OCI-LY3 (cell line): Measurements from ENCODE around the gene SCP2.

Source experiments
- H2AFZ ChIP-seq: fragments of 200-600, 300-600 bp; shearing (Covaris generic); 2 replicates; pipeline ENCODE4 v1.6.0; 2014; ENCODE audit warnings: antibody characterized with exemption, low read depth, low read length
- H3K27ac ChIP-seq: fragments of 200-600, 300-600 bp; sonication (generic); 2 replicates; pipeline ENCODE4 v1.5.1; 2014; ENCODE audit warnings: mild to moderate bottlenecking, low read length, moderate library complexity, mixed read lengths
- H3K27me3 ChIP-seq: fragments of 200-600, 300-600 bp; sonication (generic); 2 replicates; pipeline ENCODE4 v1.6.1; 2014; ENCODE audit warnings: low read depth, low read length, mixed read lengths
- H3K36me3 ChIP-seq: fragments of 200-600, 300-600 bp; sonication (generic); replicated peaks from 2 replicates; pipeline ENCODE3; 2014; ENCODE audit warnings: low read depth, low read length, mixed read lengths
- H3K4me1 ChIP-seq: fragments of 300-600, 200-600 bp; sonication (generic); 2 replicates; pipeline ENCODE4 v1.6.1; 2014; ENCODE audit warnings: low read length, mixed read lengths
- H3K4me2 ChIP-seq: fragments of 200-600, 300-600 bp; sonication (generic); 2 replicates; pipeline ENCODE4 v1.6.1; 2014; ENCODE audit warnings: low read length, mixed read lengths
- H3K4me3 ChIP-seq: fragments of 300-600, 200-600 bp; sonication (generic); 2 replicates; pipeline ENCODE4 v1.5.1; 2014; ENCODE audit warnings: antibody characterized with exemption, mild to moderate bottlenecking, low read length, moderate library complexity
- H3K79me2 ChIP-seq: fragments of 300-600, 200-600 bp; shearing (Covaris generic); 2 replicates; pipeline ENCODE4 v1.6.1; 2014; ENCODE audit warnings: mild to moderate bottlenecking, low read length, mixed read lengths
- H3K9ac ChIP-seq: fragments of 300-600, 200-600 bp; shearing (Covaris generic); 2 replicates; pipeline ENCODE4 v1.6.0; 2014; ENCODE audit warnings: mild to moderate bottlenecking, low read length, moderate library complexity
- H3K9me3 ChIP-seq: fragments of 200-600, 300-600 bp; shearing (Covaris generic); 2 replicates; pipeline ENCODE4 v1.6.1; 2014; ENCODE audit warnings: low read length, mixed read lengths; ENCODE audit not compliant: insufficient read depth
- H4K20me1 ChIP-seq: fragments of 200-600, 300-600 bp; sonication (generic); 2 replicates; pipeline ENCODE4 v1.6.1; 2016; ENCODE audit warnings: low read length, mixed read lengths; ENCODE audit not compliant: insufficient read depth
- EZH2phosphoT487 ChIP-seq: fragments of 200-600 bp; shearing (Covaris generic); IDR thresholded peaks from 2 replicates; pipeline ENCODE4 v1.6.1; 2018; ENCODE audit warnings: antibody characterized with exemption, mixed run types, low read depth
- TF ChIP-seq, protein P1 (sequence below): fragments of 200-600, 300-600 bp; sonication (generic); IDR thresholded peaks from 2 replicates; pipeline ENCODE4 v1.5.1; 2014; ENCODE audit warnings: antibody characterized with exemption, low read length, low read depth

The SCP2 gene

GRCh38 chr1:53020588-53020987, 93.5 kb downstream of the SCP2 start:
- Histone ChIP-seq H3K4me1 (peaks cover 2% of the 10 kb centered on the region), H3K4me2 (no peak overlapping the region), H4K20me1 (no peaks in the 10 kb centered on the region), H3K9ac (no peak overlapping the region), H2AFZ (no peak overlapping the region), H3K9me3 (no peaks in the 10 kb centered on the region), H3K79me2 (peaks cover under 1% of the 10 kb centered on the region; the same call in 1 of the 2 replicates), H3K27ac (no peak overlapping the region), H3K4me3 (no peak overlapping the region), H3K27me3 (no peaks in the 10 kb centered on the region), H3K36me3 (no peaks in the 10 kb centered on the region)
- TF ChIP-seq EZH2phosphoT487: no peak
- TF ChIP-seq, protein P1, sequence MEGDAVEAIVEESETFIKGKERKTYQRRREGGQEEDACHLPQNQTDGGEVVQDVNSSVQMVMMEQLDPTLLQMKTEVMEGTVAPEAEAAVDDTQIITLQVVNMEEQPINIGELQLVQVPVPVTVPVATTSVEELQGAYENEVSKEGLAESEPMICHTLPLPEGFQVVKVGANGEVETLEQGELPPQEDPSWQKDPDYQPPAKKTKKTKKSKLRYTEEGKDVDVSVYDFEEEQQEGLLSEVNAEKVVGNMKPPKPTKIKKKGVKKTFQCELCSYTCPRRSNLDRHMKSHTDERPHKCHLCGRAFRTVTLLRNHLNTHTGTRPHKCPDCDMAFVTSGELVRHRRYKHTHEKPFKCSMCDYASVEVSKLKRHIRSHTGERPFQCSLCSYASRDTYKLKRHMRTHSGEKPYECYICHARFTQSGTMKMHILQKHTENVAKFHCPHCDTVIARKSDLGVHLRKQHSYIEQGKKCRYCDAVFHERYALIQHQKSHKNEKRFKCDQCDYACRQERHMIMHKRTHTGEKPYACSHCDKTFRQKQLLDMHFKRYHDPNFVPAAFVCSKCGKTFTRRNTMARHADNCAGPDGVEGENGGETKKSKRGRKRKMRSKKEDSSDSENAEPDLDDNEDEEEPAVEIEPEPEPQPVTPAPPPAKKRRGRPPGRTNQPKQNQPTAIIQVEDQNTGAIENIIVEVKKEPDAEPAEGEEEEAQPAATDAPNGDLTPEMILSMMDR: no peak

DNA sequence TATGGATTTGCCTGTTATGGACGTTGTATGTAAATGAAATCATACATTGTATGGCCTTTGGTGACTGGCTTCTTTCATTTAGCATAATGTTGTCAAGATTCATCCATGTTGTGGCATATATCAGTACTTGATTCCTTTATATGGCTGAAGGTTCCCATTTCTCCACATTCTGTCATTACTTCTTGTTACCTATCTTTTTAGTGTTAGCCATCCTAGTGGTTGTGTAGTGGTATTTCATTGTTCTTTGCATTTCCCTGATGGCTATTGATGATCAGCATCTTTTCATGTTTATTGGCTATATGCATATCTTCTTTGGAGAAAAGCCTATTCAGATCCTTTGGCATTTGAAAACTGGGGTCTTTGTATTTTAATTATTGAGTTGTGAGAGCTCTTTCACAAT, 95.1 kb downstream of the SCP2 start:
- Histone ChIP-seq H4K20me1 (no peaks in the 10 kb centered on the region), H3K27ac (no peak overlapping the region), H3K27me3 (no peaks in the 10 kb centered on the region), H3K9me3 (no peaks in the 10 kb centered on the region), H3K4me2 (no peak overlapping the region), H3K4me1 (no peaks in the 10 kb centered on the region), H2AFZ (no peak overlapping the region), H3K4me3 (no peak overlapping the region), H3K9ac (no peak overlapping the region), H3K36me3 (no peaks in the 10 kb centered on the region), H3K79me2 (no peaks in the 10 kb centered on the region)
- TF ChIP-seq, protein P1: no peak
- no peak for TF ChIP-seq EZH2phosphoT487

DNA sequence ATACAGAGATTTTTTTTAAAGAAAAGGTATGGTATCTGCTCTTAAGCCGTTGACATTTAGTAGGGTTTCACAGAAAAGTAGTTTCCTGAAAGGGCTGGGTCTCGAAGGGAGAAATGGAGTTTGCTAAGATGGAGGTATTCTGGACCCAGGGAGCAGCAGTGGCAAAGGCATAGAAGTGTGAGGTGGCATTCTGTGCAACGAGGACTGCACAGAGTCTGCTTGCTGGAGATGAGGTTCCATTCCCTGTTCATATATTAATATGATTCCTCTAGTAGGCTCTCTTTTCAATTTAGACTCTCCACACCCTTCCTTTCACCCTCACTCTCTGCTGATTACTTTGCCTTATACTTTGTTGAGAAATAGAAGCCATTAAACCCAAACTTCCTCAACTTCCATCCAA, 96.5 kb downstream of the SCP2 start:
- H4K20me1 ChIP-seq: no peaks in the 10 kb centered on the region
- H3K9me3 ChIP-seq: no peaks in the 10 kb centered on the region
- H2AFZ ChIP-seq: no peak overlapping the region
- no peaks in the 10 kb centered on the region for H3K36me3 ChIP-seq
- H3K9ac ChIP-seq: no peak overlapping the region
- H3K79me2 ChIP-seq: no peaks in the 10 kb centered on the region
- no peak overlapping the region for H3K27ac ChIP-seq
- no peaks in the 10 kb centered on the region for H3K27me3 ChIP-seq
- no peak for TF ChIP-seq EZH2phosphoT487
- TF ChIP-seq, protein P1: no peak
- H3K4me1 ChIP-seq: no peaks in the 10 kb centered on the region
- H3K4me3 ChIP-seq: no peak overlapping the region
- H3K4me2 ChIP-seq: no peak overlapping the region

- Histone ChIP-seq H3K79me2 (no peaks in the 10 kb centered on the region), H2AFZ (no peak overlapping the region), H3K9me3 (no peaks in the 10 kb centered on the region), H3K4me1 (no peaks in the 10 kb centered on the region), H4K20me1 (no peaks in the 10 kb centered on the region), H3K27me3 (no peaks in the 10 kb centered on the region), H3K4me2 (no peak overlapping the region), H3K27ac (no peak overlapping the region), H3K4me3 (no peak overlapping the region), H3K9ac (no peak overlapping the region), H3K36me3 (no peaks in the 10 kb centered on the region)
- no peak for TF ChIP-seq EZH2phosphoT487
- TF ChIP-seq, protein P1: no peak
Measured at GRCh38 chr1:53024117-53024516, 97.0 kb downstream of the SCP2 start.
